ENCODE data around the gene DKC1. TPM values are rescaled to one million over a fixed set of nuclear protein-coding genes. Genes with fewer than 3 reads are reported as not detected.

DKC1 gene
- total RNA-seq, 1 experiment from 2014 or later, result 123 TPM

DNA sequence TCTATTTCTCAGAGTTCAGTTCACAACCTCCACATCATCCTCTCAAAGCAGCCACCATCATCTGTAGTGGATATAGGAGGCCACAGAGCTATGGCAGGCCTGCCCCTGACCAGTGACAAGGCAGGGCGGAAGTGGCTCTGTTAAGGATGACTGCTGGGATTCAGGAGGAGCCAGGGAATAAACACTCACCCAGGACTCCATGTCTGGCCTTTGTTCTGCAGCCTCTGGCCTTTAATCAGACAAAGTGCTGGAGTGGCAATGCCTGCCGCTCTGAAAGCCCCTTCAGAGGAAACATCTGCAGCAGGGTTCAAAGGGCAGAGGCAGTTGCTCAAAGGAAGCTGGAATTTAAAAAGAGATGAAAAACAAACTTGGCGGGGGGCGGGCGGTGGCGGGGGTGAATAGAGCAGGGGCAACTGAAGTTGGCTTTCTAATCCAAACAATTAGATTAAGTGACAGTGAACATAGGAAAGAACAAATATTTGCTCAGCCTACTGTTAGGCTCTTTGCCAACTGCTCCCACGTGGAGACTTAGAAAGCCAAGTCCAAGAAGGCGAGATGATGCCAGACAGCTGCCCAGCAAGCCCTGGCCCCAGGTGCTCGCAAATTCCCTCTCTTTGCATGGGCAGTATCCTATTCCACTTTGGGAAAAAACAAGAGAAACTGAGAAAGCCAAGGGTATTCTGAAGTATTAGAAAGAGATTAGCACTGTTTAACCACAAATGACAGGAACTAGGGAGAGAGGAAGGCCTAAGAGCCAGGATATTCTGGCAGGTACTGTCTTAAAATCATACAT, 37.1 kb downstream of the DKC1 start:
- Histone ChIP-seq H3K79me2 (ENCODE audit: insufficient read depth, low read length) (no peaks in the 10 kb centered on the region), H3K9me3 (ENCODE audit: control insufficient read depth in 1 of 2, insufficient read depth in 1 of 2, low read depth in 1 of 2, low read length in 2 of 2) (no peaks in the 10 kb centered on the region), H3K4me3 (replicated peaks in 1 of 2; ENCODE audit: low read depth in 1 of 2, low read length in 2 of 2) (peak overlapping the region in 1 of 2 experiments; percentile 18; a peak in 2 of 4 replicates), H3K9me2 (ENCODE audit: insufficient read depth) (no peaks in the 10 kb centered on the region), H3K27ac (ENCODE audit: low read depth, low read length) (peak overlapping the region; percentile 53), H2AFZ (ENCODE audit: low read depth, low read length, poor library complexity, severe bottlenecking) (no peak overlapping the region), H3K27me3 (ENCODE audit: insufficient read depth, low read length) (no peaks in the 10 kb centered on the region), H3K36me3 (ENCODE audit: control insufficient read depth in 1 of 2, insufficient read depth in 2 of 2, low read length in 2 of 2) (no peaks in the 10 kb centered on the region), H4K20me1 (ENCODE audit: insufficient read depth) (no peaks in the 10 kb centered on the region), H3K9ac (ENCODE audit: low read length) (no peak overlapping the region), H3K4me1 (ENCODE audit: control insufficient read depth in 1 of 2, insufficient read depth in 2 of 2, low read length in 2 of 2) (peaks cover 32 to 50% of the 10 kb centered on the region in 2 experiments), H3K4me2 (ENCODE audit: low read length) (peak overlapping the region; percentile 64)
- ChIA-PET POLR2A (interaction anchor here (0.9 kb wide), 1 partner anchor 36 kb away, joined by 4 read pairs; no protein-coding TSS in a partner anchor), RAD21 (ENCODE audit: low non-redundant PET in 1 of 2, low total read pairs in 2 of 2, uncharacterized antibody in 2 of 2, unreplicated experiment in 2 of 2) (no interaction called here), CTCF (no interaction called here)
- no peak for TF ChIP-seq SIN3A (IDR thresholded peaks at IDR 0.05; ENCODE audit: low read depth)
- TF ChIP-seq ZNF274 (IDR thresholded peaks at IDR 0.05; ENCODE audit: low read depth, low read length), result no peak
- no peak for TF ChIP-seq TCF7L2 (IDR thresholded peaks at IDR 0.05; ENCODE audit: borderline replicate concordance, extremely low read depth, insufficient read depth, insufficient read length)
- no peak for TF ChIP-seq RAD21 (IDR thresholded peaks at IDR 0.05; ENCODE audit: low read depth)
- no peak for TF ChIP-seq EGR1 (IDR thresholded peaks at IDR 0.05; ENCODE audit: low read depth)
- TF ChIP-seq CEBPB (IDR thresholded peaks at IDR 0.05; ENCODE audit: low read depth), result no peak
- TF ChIP-seq, protein P1, sequence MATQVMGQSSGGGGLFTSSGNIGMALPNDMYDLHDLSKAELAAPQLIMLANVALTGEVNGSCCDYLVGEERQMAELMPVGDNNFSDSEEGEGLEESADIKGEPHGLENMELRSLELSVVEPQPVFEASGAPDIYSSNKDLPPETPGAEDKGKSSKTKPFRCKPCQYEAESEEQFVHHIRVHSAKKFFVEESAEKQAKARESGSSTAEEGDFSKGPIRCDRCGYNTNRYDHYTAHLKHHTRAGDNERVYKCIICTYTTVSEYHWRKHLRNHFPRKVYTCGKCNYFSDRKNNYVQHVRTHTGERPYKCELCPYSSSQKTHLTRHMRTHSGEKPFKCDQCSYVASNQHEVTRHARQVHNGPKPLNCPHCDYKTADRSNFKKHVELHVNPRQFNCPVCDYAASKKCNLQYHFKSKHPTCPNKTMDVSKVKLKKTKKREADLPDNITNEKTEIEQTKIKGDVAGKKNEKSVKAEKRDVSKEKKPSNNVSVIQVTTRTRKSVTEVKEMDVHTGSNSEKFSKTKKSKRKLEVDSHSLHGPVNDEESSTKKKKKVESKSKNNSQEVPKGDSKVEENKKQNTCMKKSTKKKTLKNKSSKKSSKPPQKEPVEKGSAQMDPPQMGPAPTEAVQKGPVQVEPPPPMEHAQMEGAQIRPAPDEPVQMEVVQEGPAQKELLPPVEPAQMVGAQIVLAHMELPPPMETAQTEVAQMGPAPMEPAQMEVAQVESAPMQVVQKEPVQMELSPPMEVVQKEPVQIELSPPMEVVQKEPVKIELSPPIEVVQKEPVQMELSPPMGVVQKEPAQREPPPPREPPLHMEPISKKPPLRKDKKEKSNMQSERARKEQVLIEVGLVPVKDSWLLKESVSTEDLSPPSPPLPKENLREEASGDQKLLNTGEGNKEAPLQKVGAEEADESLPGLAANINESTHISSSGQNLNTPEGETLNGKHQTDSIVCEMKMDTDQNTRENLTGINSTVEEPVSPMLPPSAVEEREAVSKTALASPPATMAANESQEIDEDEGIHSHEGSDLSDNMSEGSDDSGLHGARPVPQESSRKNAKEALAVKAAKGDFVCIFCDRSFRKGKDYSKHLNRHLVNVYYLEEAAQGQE (IDR thresholded peaks at IDR 0.05; ENCODE audit: low read depth), result no peak
- no peak for TF ChIP-seq FOSL1 (IDR thresholded peaks at IDR 0.05; ENCODE audit: low read depth)
- no peak for TF ChIP-seq EZH2phosphoT487 (IDR thresholded peaks at IDR 0.05; ENCODE audit: borderline replicate concordance)
- no peak for TF ChIP-seq EZH2 (IDR thresholded peaks at IDR 0.05)
- no peak for TF ChIP-seq ELF1 (IDR thresholded peaks at IDR 0.05; ENCODE audit: borderline replicate concordance, low read depth)
- TF ChIP-seq POLR2AphosphoS5 (IDR thresholded peaks at IDR 0.05; ENCODE audit: low read depth, low read length), result no peak
- intact Hi-C loops (cut with micrococcal nuclease), result no loop called here
- DNase-seq (ENCODE audit: low read depth, low spot score), result no peak
- BruUV-seq (replicated peaks), result no TSS peak
- ATAC-seq, result peak; percentile 74

Data from HCT116 (cell line).